B cell (primary cell): ENCODE data around the gene INSM1. TPM values are rescaled to one million over a fixed set of nuclear protein-coding genes. Genes with fewer than 3 reads are reported as not detected.

ENCODE experiments used
- ATAC-seq: fragments of 200-7000 bp; cut with Tn5 transposase; one replicate; pipeline ENCODE4 v1.10.0; 2021; ENCODE audit warnings: low read depth, mild to moderate bottlenecking, moderate number of reproducible peaks, moderate library complexity
- CTCF ChIA-PET: fragments of 350-600 bp; sonication (Branson Sonifier 250); formaldehyde crosslinking; loops from one replicate; lab custom pipeline; 2021; ENCODE audit warnings: antibody characterized with exemption, inconsistent platforms; lab: Charles Lee
- POLR2A ChIA-PET: fragments of 350-600 bp; sonication (Branson Sonifier 250); formaldehyde crosslinking; loops from one replicate; lab custom pipeline; 2021; ENCODE audit warnings: antibody characterized with exemption; lab: Charles Lee
- DNase-seq: peaks from one replicate; pipeline ENCODE4 v3.0.0; 2013
- H2AFZ ChIP-seq: 2 replicates; pipeline ENCODE4 v1.6.1; 2012; ENCODE audit warnings: mild to moderate bottlenecking, low read depth, low read length; ENCODE audit not compliant: insufficient read depth, poor library complexity, severe bottlenecking
- H3K27ac ChIP-seq, 2 donors: 1 replicate in 1 of 2; 2 replicates in 1 of 2; pipeline ENCODE4 v1.5.1; 2012 to 2013; ENCODE audit warnings: low read length in 2 of 2, mild to moderate bottlenecking in 2 of 2, moderate library complexity in 1 of 2
- H3K27me3 ChIP-seq, 4 experiments: fragments of 200-600 bp in 1 of 4; sonication (generic) in 1 of 4; replicated peaks in 1 of 4; 1 replicate in 2 of 4; 2 replicates in 2 of 4; pipeline versions ENCODE4 v1.6.1 to v1.7.0; 2013 to 2016; ENCODE audit warnings: low read length in 3 of 4, mild to moderate bottlenecking in 2 of 4, mixed read lengths in 1 of 4, moderate library complexity in 1 of 4; ENCODE audit not compliant: insufficient read depth in 4 of 4, control insufficient read depth in 3 of 4; ENCODE audit errors: control extremely low read depth in 1 of 4
- H3K36me3 ChIP-seq, 2 experiments: replicated peaks in 1 of 2; 1 replicate in 1 of 2; 2 replicates in 1 of 2; pipeline versions ENCODE4 v1.6.1 to v1.7.1; 2013; ENCODE audit warnings: low read length in 1 of 2; ENCODE audit not compliant: insufficient read depth in 2 of 2, control insufficient read depth in 1 of 2; ENCODE audit errors: control extremely low read depth in 1 of 2, extremely low read depth in 1 of 2
- H3K4me1 ChIP-seq, 2 donors: fragments of 200-600 bp in 1 of 2; sonication (generic) in 1 of 2; 1 replicate in 1 of 2; 2 replicates in 1 of 2; pipeline versions ENCODE4 v1.5.1 to v1.6.1; 2013 to 2017; ENCODE audit warnings: low read length in 2 of 2; ENCODE audit not compliant: control insufficient read depth in 2 of 2, insufficient read depth in 2 of 2
- H3K4me2 ChIP-seq: replicated peaks from 2 replicates; pipeline ENCODE3; 2012; ENCODE audit warnings: mild to moderate bottlenecking, low read depth, low read length; ENCODE audit not compliant: poor library complexity, severe bottlenecking
- H3K4me3 ChIP-seq, 5 experiments: fragments of 200-600 bp in 1 of 5; sonication (generic) in 1 of 5; 1 replicate in 3 of 5; 2 replicates in 2 of 5; pipeline versions ENCODE4 v1.5.1 to v1.7.0; 2011 to 2016; ENCODE audit warnings: low read length in 4 of 5, mild to moderate bottlenecking in 4 of 5, low read depth in 2 of 5, control low read depth in 1 of 5, moderate library complexity in 1 of 5; ENCODE audit not compliant: insufficient read depth in 1 of 5; ENCODE audit errors: control extremely low read depth in 1 of 5, extremely low read depth in 1 of 5
- H3K79me2 ChIP-seq: fragments of 200-600 bp; sonication (generic); one replicate; pipeline ENCODE4 v1.6.0; 2016; ENCODE audit warnings: low read length; ENCODE audit not compliant: control insufficient read depth, insufficient read depth
- H3K9ac ChIP-seq: fragments of 200-600 bp; sonication (generic); 2 replicates; pipeline ENCODE4 v1.6.1; 2017; ENCODE audit warnings: mild to moderate bottlenecking, low read length, moderate library complexity
- H3K9me3 ChIP-seq, 3 donors: one replicate each; pipeline versions ENCODE4 v1.6.1 to v1.7.1; 2013; ENCODE audit warnings: low read length in 2 of 3; ENCODE audit not compliant: control insufficient read depth in 2 of 3, insufficient read depth in 1 of 3; ENCODE audit errors: control extremely low read depth in 1 of 3
- H4K20me1 ChIP-seq: 2 replicates; pipeline ENCODE4 v1.6.0; 2012; ENCODE audit warnings: mild to moderate bottlenecking, low read length; ENCODE audit not compliant: insufficient read depth, control insufficient read depth, poor library complexity, severe bottlenecking
- H3K27ac Mint-ChIP-seq: one replicate; pipeline ENCODE4 v1.8.0; 2021; ENCODE audit warnings: mixed read lengths
- H3K27me3 Mint-ChIP-seq: one replicate; pipeline ENCODE4 v1.8.0; 2021; ENCODE audit warnings: mixed read lengths
- H3K4me1 Mint-ChIP-seq: one replicate; pipeline ENCODE4 v1.8.0; 2021; ENCODE audit warnings: mixed read lengths
- H3K4me3 Mint-ChIP-seq: one replicate; pipeline ENCODE4 v1.8.0; 2021; ENCODE audit warnings: mixed read lengths
- H3K9me3 Mint-ChIP-seq: one replicate; pipeline ENCODE4 v1.8.0; 2022; ENCODE audit warnings: mixed read lengths; ENCODE audit not compliant: insufficient read depth
- CTCF ChIP-seq: fragments of 200-600 bp; IDR thresholded peaks from one replicate; pipeline ENCODE4 v1.8.0; 2022; ENCODE audit warnings: antibody characterized with exemption, mild to moderate bottlenecking
- EZH2 ChIP-seq: IDR thresholded peaks from 2 replicates; pipeline ENCODE4 v1.6.1; 2012; ENCODE audit warnings: borderline replicate concordance, low read depth, mild to moderate bottlenecking, moderate library complexity, low read length; ENCODE audit not compliant: insufficient read depth, poor library complexity, severe bottlenecking
- WGBS: methylation state at CpG from one replicate; pipeline ENCODE4 v1.1.5; 2013; ENCODE audit warnings: missing lambda C conversion rate; ENCODE audit not compliant: insufficient coverage; 5-methylcytosine and 5-hydroxymethylcytosine counted together
- intact Hi-C: fragments of 100-400 bp; cut with micrococcal nuclease; formaldehyde crosslinking; loops from one replicate; pipeline ENCODE4 v1.10.0; 2022
- polyA plus RNA-seq: library from polyadenylated mRNA; depleted of rRNA; stranded (reverse); fragments of >200 nt; gene quantifications from 2 replicates; pipeline ENCODE4 v1.2.3, GENCODE V29; 2012
- total RNA-seq, 2 donors: library from RNA; stranded (reverse); fragments of 120-200 nt in 1 of 2; gene quantifications; 1 replicate in 1 of 2; 2 replicates in 1 of 2; pipeline versions ENCODE4 v1.2.3 to v1.2.4, GENCODE V29; 2013 to 2022

Gene INSM1
- total and polyA plus RNA-seq, 2 donors (not counting 1 experiment from before 2014, with no cell fraction given): not detected

GRCh38 chr20:20342066-20342465, 25.8 kb upstream of the INSM1 start:
- H3K27me3 Mint-ChIP-seq: peaks cover 7% of the 10 kb centered on the region
- H3K27ac Mint-ChIP-seq: no peak overlapping the region
- H3K27ac ChIP-seq: no peak overlapping the region
- H4K20me1 ChIP-seq: no peaks in the 10 kb centered on the region
- 100% methylated on average over 2 of the region's 5 CpGs for WGBS
- intact Hi-C loops: no loop called here
- ATAC-seq: no peak
- POLR2A ChIA-PET: no interaction called here
- no peaks in the 10 kb centered on the region for H3K4me1 ChIP-seq
- TF ChIP-seq EZH2 (no peak), CTCF (no peak)
- H3K4me3 Mint-ChIP-seq: no peak overlapping the region
- H3K4me2 ChIP-seq: no peak overlapping the region
- no peaks in the 10 kb centered on the region for H3K9me3 Mint-ChIP-seq
- H3K4me3 ChIP-seq: no peak overlapping the region
- no peaks in the 10 kb centered on the region for H3K4me1 Mint-ChIP-seq
- H3K79me2 ChIP-seq: no peaks in the 10 kb centered on the region
- no peaks in the 10 kb centered on the region for H3K36me3 ChIP-seq
- DNase-seq: no peak
- no peaks in the 10 kb centered on the region for H3K9me3 ChIP-seq
- CTCF ChIA-PET: no interaction called here
- no peak overlapping the region for H2AFZ ChIP-seq
- H3K9ac ChIP-seq: no peak overlapping the region
- peaks cover 0 to 15% (median 0%) of the 10 kb centered on the region in 4 experiments for H3K27me3 ChIP-seq

GRCh38 chr20:20343932-20344331, 24.0 kb upstream of the INSM1 start:
- ChIA-PET CTCF (no interaction called here), POLR2A (no interaction called here)
- intact Hi-C loops: no loop called here
- H3K27ac ChIP-seq: no peak overlapping the region
- H3K36me3 ChIP-seq: no peaks in the 10 kb centered on the region
- H3K9ac ChIP-seq: no peak overlapping the region
- H3K27ac Mint-ChIP-seq: no peak overlapping the region
- H3K4me3 ChIP-seq: no peak overlapping the region
- no peaks in the 10 kb centered on the region for H4K20me1 ChIP-seq
- peaks cover 0 to 15% (median 0%) of the 10 kb centered on the region in 4 experiments for H3K27me3 ChIP-seq
- H3K4me1 ChIP-seq: no peaks in the 10 kb centered on the region
- H3K79me2 ChIP-seq: no peaks in the 10 kb centered on the region
- no peak for DNase-seq
- peaks cover 2 to 6% (median 4%) of the 10 kb centered on the region in 3 donors for H3K9me3 ChIP-seq
- H3K9me3 Mint-ChIP-seq: no peaks in the 10 kb centered on the region
- H3K4me2 ChIP-seq: no peak overlapping the region
- H2AFZ ChIP-seq: no peak overlapping the region
- 75% methylated on average over 2 of the region's 7 CpGs for WGBS
- peaks cover 18% of the 10 kb centered on the region for H3K27me3 Mint-ChIP-seq
- TF ChIP-seq EZH2 (no peak), CTCF (no peak)
- H3K4me3 Mint-ChIP-seq: no peak overlapping the region
- no peak for ATAC-seq
- no peaks in the 10 kb centered on the region for H3K4me1 Mint-ChIP-seq
